H1 (cell line): ENCODE data around the gene TIAM2. TPM values are rescaled to one million over a fixed set of nuclear protein-coding genes. Genes with fewer than 3 reads are reported as not detected.
A peak's percentile ranks its signal among the peaks of the same experiment; 100 is the strongest.

Source experiments
- CTCF ChIA-PET: fragments of 300-600 bp; sonication (Branson Sonifier 250); formaldehyde crosslinking; loops from one replicate; lab custom pipeline; 2021; ENCODE audit not compliant: partially characterized antibody; lab: Charles Lee
- POLR2A ChIA-PET: fragments of 300-600 bp; sonication (Branson Sonifier 250); formaldehyde crosslinking; loops from one replicate; lab custom pipeline; 2021; ENCODE audit warnings: inconsistent platforms; ENCODE audit not compliant: partially characterized antibody; lab: Charles Lee
- DNase-seq, 2 experiments: peaks; one replicate each; pipeline versions ENCODE4 v3.0.0 to v3.0.0-alpha.2; 2010 to 2022; ENCODE audit warnings: low spot score in 2 of 2, low read depth in 1 of 2, mixed read lengths in 1 of 2
- FAIRE-seq: peaks from 2 replicates; lab custom pipeline; 2011; peaks lifted over from hg19 to GRCh38; lab: Jason Lieb, UNC
- H2AFZ ChIP-seq: 2 replicates; pipeline ENCODE4 v1.8.1; 2012; ENCODE audit warnings: low read length, inconsistent platforms
- H2AK5ac ChIP-seq: 2 replicates; pipeline ENCODE4 v1.6.1; 2013; ENCODE audit warnings: low read depth, low read length
- H2BK120ac ChIP-seq: replicated peaks from 2 replicates; pipeline ENCODE3; 2013; ENCODE audit warnings: low read depth, low read length, inconsistent platforms
- H2BK12ac ChIP-seq: 2 replicates; pipeline ENCODE4 v1.6.1; 2013; ENCODE audit warnings: low read depth, low read length
- H2BK15ac ChIP-seq: 2 replicates; pipeline ENCODE4 v1.6.1; 2013; ENCODE audit warnings: low read length
- H2BK20ac ChIP-seq: 2 replicates; pipeline ENCODE4 v1.6.1; 2013; ENCODE audit warnings: low read length
- H2BK5ac ChIP-seq: 2 replicates; pipeline ENCODE4 v1.6.1; 2013; ENCODE audit warnings: low read depth, low read length
- H3K14ac ChIP-seq: 2 replicates; pipeline ENCODE4 v1.6.1; 2013; ENCODE audit warnings: inconsistent platforms; ENCODE audit not compliant: insufficient read length
- H3K18ac ChIP-seq: 2 replicates; pipeline ENCODE4 v1.6.1; 2013; ENCODE audit warnings: low read length; ENCODE audit errors: extremely low read depth
- H3K23ac ChIP-seq: 2 replicates; pipeline ENCODE4 v1.6.1; 2013; ENCODE audit warnings: inconsistent platforms; ENCODE audit not compliant: insufficient read length
- H3K23me2 ChIP-seq: 2 replicates; pipeline ENCODE4 v1.6.1; 2013; ENCODE audit warnings: low read depth, low read length
- H3K27ac ChIP-seq: 2 replicates; pipeline ENCODE4 v1.6.1; 2011; ENCODE audit warnings: low read depth, low read length, inconsistent platforms
- H3K27me3 ChIP-seq, 4 experiments: replicated peaks in 1 of 4; 1 replicate in 1 of 4; 2 replicates in 3 of 4; pipeline versions ENCODE4 v1.6.1 to v1.8.1; 2011 to 2013; ENCODE audit warnings: low read length in 3 of 4, mild to moderate bottlenecking in 3 of 4, inconsistent platforms in 2 of 4, mixed read lengths in 2 of 4, moderate library complexity in 1 of 4; ENCODE audit not compliant: control insufficient read depth in 3 of 4, insufficient read depth in 3 of 4; ENCODE audit errors: extremely low read depth in 1 of 4
- H3K36me3 ChIP-seq, 4 experiments: 2 replicates each; pipeline versions ENCODE4 v1.6.1 to v1.8.1; 2011 to 2013; ENCODE audit warnings: mild to moderate bottlenecking in 4 of 4, low read length in 3 of 4, moderate library complexity in 2 of 4, control low read depth in 1 of 4, inconsistent platforms in 1 of 4; ENCODE audit not compliant: insufficient read depth in 4 of 4, control insufficient read depth in 2 of 4
- H3K4ac ChIP-seq: replicated peaks from 2 replicates; pipeline ENCODE3; 2013; ENCODE audit warnings: low read length, low read depth, mixed read lengths, inconsistent platforms; ENCODE audit not compliant: insufficient read length
- H3K4me1 ChIP-seq, 4 experiments: replicated peaks in 1 of 4; 1 replicate in 1 of 4; 2 replicates in 3 of 4; pipeline versions ENCODE4 v1.6.1 to v1.8.1; 2011 to 2013; ENCODE audit warnings: low read length in 3 of 4, inconsistent platforms in 2 of 4, mixed read lengths in 1 of 4; ENCODE audit not compliant: insufficient read depth in 4 of 4, control insufficient read depth in 3 of 4
- H3K4me2 ChIP-seq, 2 experiments: 2 replicates each; pipeline versions ENCODE4 v1.6.1 to v1.8.1; 2011 to 2013; ENCODE audit warnings: low read depth in 2 of 2, low read length in 2 of 2, control low read depth in 1 of 2, inconsistent platforms in 1 of 2, mild to moderate bottlenecking in 1 of 2; ENCODE audit not compliant: insufficient read depth in 1 of 2
- H3K4me3 ChIP-seq, 4 experiments: fragments of 200-600, 300-600 bp in 1 of 4; sonication (generic), shearing (Covaris generic), sonication (Bioruptor Twin) in 1 of 4; 2 replicates each; pipeline versions ENCODE4 v1.5.1 to v1.8.1; 2011 to 2016; ENCODE audit warnings: low read length in 4 of 4, low read depth in 3 of 4, control low read depth in 2 of 4, inconsistent platforms in 2 of 4, mild to moderate bottlenecking in 2 of 4, mixed read lengths in 1 of 4, moderate library complexity in 1 of 4; ENCODE audit not compliant: insufficient read depth in 2 of 4; ENCODE audit errors: extremely low read depth in 1 of 4
- H3K56ac ChIP-seq: replicated peaks from 2 replicates; pipeline ENCODE3; 2013; ENCODE audit warnings: low read depth, mild to moderate bottlenecking, mixed read lengths, low read length, inconsistent platforms; ENCODE audit not compliant: insufficient read length
- H3K79me1 ChIP-seq: 2 replicates; pipeline ENCODE4 v1.6.1; 2013; ENCODE audit warnings: low read depth, low read length, control low read depth
- H3K79me2 ChIP-seq, 2 experiments: 2 replicates each; pipeline versions ENCODE4 v1.6.1 to v1.8.1; 2012 to 2013; ENCODE audit warnings: low read length in 2 of 2, mild to moderate bottlenecking in 2 of 2, inconsistent platforms in 1 of 2; ENCODE audit not compliant: insufficient read depth in 2 of 2, control insufficient read depth in 1 of 2
- H3K9ac ChIP-seq, 4 experiments: replicated peaks in 1 of 4; 1 replicate in 1 of 4; 2 replicates in 3 of 4; pipeline versions ENCODE4 v1.6.1 to v1.8.1; 2011 to 2013; ENCODE audit warnings: low read depth in 3 of 4, low read length in 3 of 4, control low read depth in 2 of 4, mild to moderate bottlenecking in 2 of 4, moderate library complexity in 2 of 4, inconsistent platforms in 1 of 4; ENCODE audit errors: extremely low read depth in 1 of 4
- H3K9me3 ChIP-seq, 2 experiments: 2 replicates each; pipeline versions ENCODE4 v1.6.1 to v1.8.1; 2012 to 2013; ENCODE audit warnings: mild to moderate bottlenecking in 2 of 2, moderate library complexity in 2 of 2, control low read depth in 1 of 2, inconsistent platforms in 1 of 2, low read depth in 1 of 2, low read length in 1 of 2, mixed read lengths in 1 of 2; ENCODE audit not compliant: insufficient read depth in 2 of 2
- H4K20me1 ChIP-seq, 2 experiments: replicated peaks in 1 of 2; 2 replicates each; pipeline versions ENCODE3 to v1.8.1; 2011 to 2013; ENCODE audit warnings: inconsistent platforms in 2 of 2, low read length in 2 of 2, mild to moderate bottlenecking in 1 of 2; ENCODE audit not compliant: insufficient read depth in 2 of 2, control insufficient read depth in 1 of 2
- H4K5ac ChIP-seq: 2 replicates; pipeline ENCODE4 v1.6.1; 2013; ENCODE audit warnings: low read length, low read depth, mixed read lengths, inconsistent platforms; ENCODE audit not compliant: insufficient read length
- H4K8ac ChIP-seq: 2 replicates; pipeline ENCODE4 v1.8.0; 2013; ENCODE audit warnings: mild to moderate bottlenecking, moderate library complexity, low read length, inconsistent platforms; ENCODE audit not compliant: insufficient read depth; ENCODE audit errors: extremely low read depth
- H4K91ac ChIP-seq: replicated peaks from 2 replicates; pipeline ENCODE3; 2013; ENCODE audit warnings: low read length, mixed read lengths, inconsistent platforms; ENCODE audit not compliant: insufficient read length
- CHD2 ChIP-seq: IDR thresholded peaks from 2 replicates; pipeline ENCODE4 v1.6.1; 2012; ENCODE audit warnings: low read length, improper control_type of control experiment
- E2F6 ChIP-seq: IDR thresholded peaks from 2 replicates; pipeline ENCODE4 v1.6.1; 2012; ENCODE audit warnings: inconsistent platforms
- GTF2F1 ChIP-seq: IDR thresholded peaks from 2 replicates; pipeline ENCODE4 v1.6.1; 2012; ENCODE audit warnings: low read depth, low read length, improper control_type of control experiment, borderline replicate concordance
- SAP30 ChIP-seq: fragments of 300-600 bp; sonication (generic); IDR thresholded peaks from 2 replicates; pipeline ENCODE4 v1.7.1; 2012; ENCODE audit warnings: low read length, moderate library complexity, mild to moderate bottlenecking, inconsistent platforms; ENCODE audit not compliant: insufficient read depth, insufficient replicate concordance
- TBP ChIP-seq: IDR thresholded peaks from 2 replicates; pipeline ENCODE4 v1.6.1; 2011; ENCODE audit warnings: low read depth, low read length, improper control_type of control experiment
- WGBS, 2 experiments: shearing (Covaris generic) in 1 of 2; methylation state at CpG; one replicate each; pipeline versions ENCODE4 v1.1.6 to v1.1.7; 2013 to 2015; ENCODE audit warnings: low lambda C conversion rate in 2 of 2, mixed read lengths in 2 of 2, inconsistent platforms in 1 of 2, low coverage in 1 of 2, missing lambda C conversion rate in 1 of 2; ENCODE audit not compliant: insufficient replicate concordance in 2 of 2, insufficient coverage in 1 of 2, insufficient read length in 1 of 2; ENCODE audit errors: extremely low coverage in 1 of 2, missing lambda C conversion rate in 1 of 2; 5-methylcytosine and 5-hydroxymethylcytosine counted together
- polyA plus RNA-seq, 7 experiments: library from polyadenylated mRNA; depleted of rRNA in 3 of 7; stranded (reverse) in 5 of 7; unstranded in 2 of 7; fragments of >200 nt in 5 of 7; fragments of 200-250 nt in 2 of 7; gene quantifications; 1 replicate in 5 of 7; 2 replicates in 1 of 7; 4 replicates in 1 of 7; pipeline versions ENCODE4 v1.2.1 to v1.2.3, GENCODE V29; 2011 to 2013; ENCODE audit warnings: missing spikeins in 2 of 7, mixed read lengths in 2 of 7
- total RNA-seq: library from RNA; stranded (reverse); fragmentation: NEBNext Ultra II Directional; extraction: Animal tissue kit (Norgen Biotek cat#: 25700); gene quantifications from 2 replicates; pipeline ENCODE4 v1.2.1, GENCODE V29; 2021

TIAM2 gene
- total and polyA plus RNA-seq, 2 of the 8 experiments (the other 6 are each of a cell fraction or from before 2014, with no cell fraction given) = 7.4 to 23.9 TPM

- H3K9me3 ChIP-seq = peaks cover 0 to 7% of the 10 kb centered on the region in 2 experiments; a peak in 1 of 4 replicates
- FAIRE-seq = no peak
- H4K20me1 ChIP-seq = no peaks in the 10 kb centered on the region
- peaks cover 0 to 27% (median 7%) of the 10 kb centered on the region in 4 experiments; a peak in 6 of 7 replicates for H3K4me1 ChIP-seq
- peak overlapping the region; percentile 3; the same call in 1 of the 2 replicates for H2BK5ac ChIP-seq
- H2AK5ac ChIP-seq = no peak overlapping the region
- H2BK15ac ChIP-seq = no peak overlapping the region
- H3K27ac ChIP-seq = no peak overlapping the region
- H4K8ac ChIP-seq = no peak overlapping the region
- no peak overlapping the region for H4K5ac ChIP-seq
- 87% methylated on average over 4 of the region's 4 CpGs; no CpG with 5 or more reads in 1 of the 2 experiments for WGBS, 2 experiments
- no peak overlapping the region for H3K4ac ChIP-seq
- H3K23ac ChIP-seq = no peak overlapping the region
- H3K4me3 ChIP-seq = no peak overlapping the region
- 0 out of 2 replicates have a peak overlapping the region, but pooled peaks have one; percentile 72 for H3K18ac ChIP-seq
- H3K79me1 ChIP-seq = no peaks in the 10 kb centered on the region
- H2BK20ac ChIP-seq = peak overlapping the region; percentile 36; the same call in 1 of the 2 replicates
- CTCF ChIA-PET = interaction anchor here (0.6 kb wide), 1 partner anchor 139 kb away, joined by 3 read pairs; no protein-coding TSS in a partner anchor
- H3K79me2 ChIP-seq = peaks cover 0 to 2% of the 10 kb centered on the region in 2 experiments; a peak in 1 of 4 replicates
- H3K23me2 ChIP-seq = no peaks in the 10 kb centered on the region
- POLR2A ChIA-PET = interaction anchor here (0.7 to 1.0 kb wide), 2 partner anchors 45 to 83 kb away, joined by 3 to 4 read pairs; no protein-coding TSS in a partner anchor
- no peaks in the 10 kb centered on the region for H3K27me3 ChIP-seq
- DNase-seq = peak in 1 of 2 experiments; percentile 44
- H2AFZ ChIP-seq = no peak overlapping the region
- H2BK12ac ChIP-seq = no peak overlapping the region
- H3K36me3 ChIP-seq = no peaks in the 10 kb centered on the region
- H3K4me2 ChIP-seq = no peak overlapping the region
- no peak for TF ChIP-seq E2F6
- no peak for TF ChIP-seq TBP
- no peak for TF ChIP-seq CHD2
- TF ChIP-seq GTF2F1 = no peak
- no peak for TF ChIP-seq SAP30
- H2BK120ac ChIP-seq = no peak overlapping the region
- H3K14ac ChIP-seq = no peak overlapping the region
- H3K9ac ChIP-seq = no peak overlapping the region
- no peak overlapping the region for H4K91ac ChIP-seq
- no peak overlapping the region for H3K56ac ChIP-seq
Measured at GRCh38 chr6:155038104-155038503, 43.0 kb downstream of the TIAM2 start.
